ENCODE measurements around the gene KAT14. TPM values are rescaled to one million over a fixed set of nuclear protein-coding genes. Genes with fewer than 3 reads are reported as not detected.
A peak's percentile ranks its signal among the peaks of the same experiment; 100 is the strongest.

KAT14 gene
- total RNA-seq, 4 donors from 2014 or later = 17.1 to 19.9 (median 18.8) TPM

DNA sequence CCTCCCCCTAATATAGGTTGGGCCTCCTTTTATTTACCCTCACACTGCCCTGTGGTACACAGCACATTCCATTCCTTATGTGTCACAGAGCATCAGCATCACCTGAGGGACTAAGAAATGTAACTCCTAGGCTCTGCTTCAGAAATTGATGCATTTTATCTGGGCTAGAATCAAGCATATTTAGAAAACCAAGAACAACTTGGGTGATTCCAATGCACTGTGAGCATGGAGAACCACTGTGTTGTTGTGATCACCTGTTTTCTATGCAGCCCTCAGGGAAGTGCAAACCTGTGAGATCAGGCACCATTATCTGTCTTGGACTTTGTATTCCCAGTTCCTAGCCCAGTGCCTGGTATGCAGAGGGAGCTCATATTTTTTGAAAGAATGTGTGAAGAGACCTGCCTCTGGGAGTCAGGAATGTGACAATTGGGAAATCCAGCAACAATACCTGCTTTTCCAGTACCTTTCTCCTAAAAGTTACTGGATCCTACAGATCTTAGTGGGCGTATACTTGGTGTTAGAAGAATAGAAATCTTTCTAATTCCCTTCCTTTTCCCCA is 7.0 kb downstream of the KAT14 start:
- H3K36me3 ChIP-seq = peaks cover 0 to 74% of the 10 kb centered on the region in 2 donors
- TF ChIP-seq POLR2A (IDR thresholded peaks at IDR 0.05) = no peak
- no peaks in the 10 kb centered on the region for H3K9me3 ChIP-seq
- H3K27me3 ChIP-seq = no peaks in the 10 kb centered on the region
- ATAC-seq = no peak
- WGBS, 2 donors (ENCODE audit: low coverage in 1 of 2) = 100% methylated on average over 1 of the region's 1 CpG
- H3K27ac ChIP-seq = no peak overlapping the region
- H3K4me3 ChIP-seq = no peak overlapping the region
- peaks cover 0 to 22% (median 4%) of the 10 kb centered on the region in 3 donors for H3K4me1 ChIP-seq

GRCh38 chr20:18154342-18154741 is 16.7 kb downstream of the KAT14 start:
- Histone ChIP-seq H3K27me3 (no peaks in the 10 kb centered on the region), H3K9me3 (no peaks in the 10 kb centered on the region), H3K27ac (no peak overlapping the region), H3K36me3 (peaks cover 0 to 81% of the 10 kb centered on the region in 2 donors), H3K4me3 (no peak overlapping the region), H3K4me1 (no peaks in the 10 kb centered on the region)
- no peak for ATAC-seq
- WGBS, 2 donors (ENCODE audit: low coverage in 1 of 2) = 98% methylated on average over 9 of the region's 9 CpGs; no CpG with 5 or more reads in 1 of the 2 donors
- no peak for TF ChIP-seq POLR2AphosphoS5 (IDR thresholded peaks at IDR 0.05)
- no peak for TF ChIP-seq EP300 (IDR thresholded peaks at IDR 0.05)
- TF ChIP-seq CTCF (IDR thresholded peaks at IDR 0.05) = no peak
- no peak for TF ChIP-seq POLR2A (IDR thresholded peaks at IDR 0.05)

GRCh38 chr20:18156045-18156444 is 18.4 kb downstream of the KAT14 start:
- ATAC-seq = no peak

GRCh38 chr20:18164356-18164755 is 26.7 kb downstream of the KAT14 start:
- peaks cover 0 to 57% of the 10 kb centered on the region in 2 donors for H3K36me3 ChIP-seq
- H3K27ac ChIP-seq = no peak overlapping the region
- peaks cover 0 to 25% (median 0%) of the 10 kb centered on the region in 3 donors for H3K4me1 ChIP-seq
- no peaks in the 10 kb centered on the region for H3K9me3 ChIP-seq
- no peaks in the 10 kb centered on the region for H3K27me3 ChIP-seq
- no peak for ATAC-seq
- WGBS, 2 donors (ENCODE audit: low coverage in 1 of 2) = 83 to 88% methylated on average over 1 to 2 of the region's 2 CpGs
- no peak overlapping the region for H3K4me3 ChIP-seq
- TF ChIP-seq EP300 (IDR thresholded peaks at IDR 0.05) (no peak), CTCF (IDR thresholded peaks at IDR 0.05) (no peak), POLR2AphosphoS5 (IDR thresholded peaks at IDR 0.05) (no peak), POLR2A (IDR thresholded peaks at IDR 0.05) (no peak)

More at GRCh38 chr20:18156045-18156444, 18.4 kb downstream of the KAT14 start:
- Histone ChIP-seq H3K4me3 (no peak overlapping the region), H3K4me1 (no peaks in the 10 kb centered on the region), H3K36me3 (peaks cover 0 to 81% of the 10 kb centered on the region in 2 donors), H3K27me3 (no peaks in the 10 kb centered on the region), H3K9me3 (no peaks in the 10 kb centered on the region), H3K27ac (no peak overlapping the region)
- TF ChIP-seq CTCF (IDR thresholded peaks at IDR 0.05) = no peak
- TF ChIP-seq EP300 (IDR thresholded peaks at IDR 0.05) = no peak
- no peak for TF ChIP-seq POLR2AphosphoS5 (IDR thresholded peaks at IDR 0.05)
- no peak for TF ChIP-seq POLR2A (IDR thresholded peaks at IDR 0.05)
- WGBS, 2 donors (ENCODE audit: low coverage in 1 of 2) = 91 to 100% methylated on average over 4 of the region's 4 CpGs

DNA sequence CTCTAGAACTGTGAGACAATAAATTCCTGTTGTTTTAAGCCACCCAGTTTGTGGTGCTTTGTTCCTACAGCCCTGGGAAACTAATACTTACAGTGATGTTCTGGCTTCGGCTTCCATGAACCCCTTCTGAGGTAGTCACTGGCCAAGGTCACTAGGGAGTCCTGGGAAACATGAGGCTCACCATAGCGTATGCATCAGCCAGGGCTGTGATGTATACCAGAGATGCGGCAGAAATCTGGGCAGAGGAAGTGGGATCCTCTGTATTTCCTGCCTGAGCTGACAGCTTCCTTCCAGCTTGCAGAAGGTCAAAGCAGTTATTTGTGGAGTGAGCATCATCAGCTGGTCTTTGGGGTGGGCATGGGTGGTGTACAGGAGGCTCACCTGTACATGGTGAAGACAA is 27.9 kb downstream of the KAT14 start:
- Histone ChIP-seq H3K27me3 (no peaks in the 10 kb centered on the region), H3K9me3 (no peaks in the 10 kb centered on the region), H3K27ac (peak overlapping the region in 2 of 4 donors; percentile 44 to 57), H3K4me3 (no peak overlapping the region), H3K36me3 (peaks cover 0 to 52% of the 10 kb centered on the region in 2 donors), H3K4me1 (peaks cover 0 to 25% (median 0%) of the 10 kb centered on the region in 3 donors)
- no CpG with 5 or more reads among the region's 3 CpGs for WGBS, 2 donors (ENCODE audit: low coverage in 1 of 2)
- TF ChIP-seq CTCF (IDR thresholded peaks at IDR 0.05) (no peak), POLR2A (IDR thresholded peaks at IDR 0.05) (no peak), EP300 (IDR thresholded peaks at IDR 0.05) (no peak), POLR2AphosphoS5 (IDR thresholded peaks at IDR 0.05) (no peak)
- ATAC-seq = no peak

All from gastroesophageal sphincter (tissue), 4 donors.